NCI-H1092 treated with DMSO at 0.1 percent for 48 hours (cell line): ENCODE results near the gene PRR23E.
A peak's percentile ranks its signal among the peaks of the same experiment; 100 is the strongest.

Experiments
- DNase-seq: peaks from one replicate; lab custom pipeline; 2025; lab: John Stamatoyannopoulos, UW

The PRR23E gene, protein sequence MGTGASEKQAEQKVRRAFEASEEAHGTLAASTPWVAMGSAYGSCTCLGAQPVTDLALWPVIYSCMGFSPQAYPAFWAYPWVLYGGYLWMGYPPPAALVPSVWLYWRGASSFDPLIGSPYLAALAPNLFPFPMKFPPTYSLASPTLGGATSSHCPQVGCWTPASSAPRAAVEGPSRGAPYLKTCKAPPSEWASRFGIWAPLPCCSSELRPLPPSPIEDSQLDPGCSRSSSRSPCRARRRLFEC

DNA sequence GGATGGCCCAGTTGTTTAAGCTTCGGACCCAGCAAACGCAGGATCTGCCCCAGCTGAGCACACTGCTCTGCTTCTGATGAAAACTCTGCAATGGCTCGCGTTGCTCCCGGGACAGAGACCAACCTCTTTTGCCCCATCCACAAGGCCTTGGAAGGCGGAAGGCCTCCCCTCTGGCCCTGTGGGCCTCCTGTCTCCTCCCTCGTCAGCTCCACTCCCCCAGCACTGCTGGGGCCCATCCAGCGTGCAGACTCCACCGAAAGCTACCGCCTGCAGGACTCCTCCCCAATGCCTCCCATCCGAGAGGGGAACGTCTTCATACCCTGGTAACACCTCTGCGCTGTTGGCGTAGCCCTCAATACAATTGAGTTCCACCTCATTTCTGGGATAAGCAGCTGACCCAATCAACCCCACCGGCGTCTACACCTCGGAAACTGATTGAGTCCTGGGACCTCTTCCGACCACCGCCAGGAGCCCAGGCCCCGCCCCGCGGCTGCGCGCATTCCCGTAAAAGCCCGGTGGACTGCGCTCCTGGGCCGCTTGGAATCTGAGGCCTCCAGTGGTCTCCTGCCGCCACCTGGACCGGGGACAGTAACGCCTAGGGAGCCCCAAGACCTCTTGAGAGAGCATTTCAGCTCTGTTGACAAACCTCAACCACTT lies at the start of gene PRR23E:
TSS of gene PRR23E (plus strand) at position 556 of the 657 bp plus-strand sequence. CDS start 3,555 bp downstream, outside the sequence.
- no peak for DNase-seq

DNA sequence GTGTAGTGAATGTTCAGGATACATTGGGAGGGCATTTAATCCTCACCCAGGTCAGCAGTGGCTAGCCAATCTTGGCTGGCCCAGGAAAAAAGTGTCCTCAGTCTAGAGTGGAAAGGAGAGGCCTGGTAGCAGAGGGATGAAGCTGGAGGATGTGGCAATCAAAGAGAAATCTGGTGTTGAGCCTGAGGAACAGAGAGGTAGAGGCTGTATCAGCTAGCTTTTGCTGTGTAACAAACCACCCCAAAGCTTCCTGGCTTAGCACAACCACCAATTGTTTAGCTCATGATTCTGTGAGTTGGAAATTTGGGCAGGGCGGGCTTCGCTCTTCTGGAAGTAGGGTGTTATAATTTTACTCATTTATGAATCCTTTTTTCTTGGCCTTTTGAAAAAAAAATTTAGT lies 49.8 kb upstream of the PRR23E start:
- DNase-seq: no peak

GRCh38 chr3:127144631-127145030 lies 48.3 kb upstream of the PRR23E start:
- DNase-seq: no peak

GRCh38 chr3:127145266-127145665 lies 47.7 kb upstream of the PRR23E start:
- DNase-seq: no peak

GRCh38 chr3:127147291-127147885 lies 45.5 kb upstream of the PRR23E start:
- DNase-seq: no peak

- no peak for DNase-seq
Measured at GRCh38 chr3:127149621-127150310, 43.2 kb upstream of the PRR23E start.

DNA sequence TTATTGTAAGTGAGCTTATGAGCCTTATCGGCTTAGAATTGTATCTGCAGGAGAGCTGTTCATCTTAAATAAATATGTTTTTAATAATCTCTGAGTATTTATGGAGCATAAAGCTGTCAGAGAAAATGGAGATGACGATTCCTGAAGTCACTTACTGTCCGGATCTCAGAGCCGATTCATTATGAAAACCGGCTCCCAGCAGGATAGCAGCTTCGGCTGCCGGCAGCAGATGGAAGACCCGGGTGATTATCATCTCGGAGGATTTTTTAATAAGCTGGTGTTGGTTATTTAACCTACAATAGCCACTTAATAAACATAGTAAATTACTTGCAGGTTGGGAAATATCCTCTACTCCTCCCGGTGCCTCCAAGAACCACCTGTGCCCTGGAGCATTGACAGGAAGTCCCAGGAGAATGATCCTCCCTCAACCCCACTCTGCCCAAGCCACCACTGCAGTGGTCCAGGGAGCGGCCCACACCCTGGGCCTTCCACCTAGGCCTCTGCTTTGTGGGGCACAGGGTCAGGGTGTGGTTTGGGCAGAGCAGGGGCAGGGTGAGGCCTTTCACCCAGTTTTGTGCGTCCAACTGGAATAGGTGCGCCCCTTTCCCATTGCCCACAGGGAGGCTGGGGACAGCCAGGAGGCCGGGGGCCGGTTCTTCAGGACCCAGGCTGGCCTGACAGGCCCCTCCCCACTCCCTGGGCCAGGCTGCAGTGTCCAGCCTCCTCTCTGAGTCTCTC lies 42.2 kb upstream of the PRR23E start:
- DNase-seq: no peak

GRCh38 chr3:127151251-127151564 lies 41.7 kb upstream of the PRR23E start:
- DNase-seq: no peak

DNA sequence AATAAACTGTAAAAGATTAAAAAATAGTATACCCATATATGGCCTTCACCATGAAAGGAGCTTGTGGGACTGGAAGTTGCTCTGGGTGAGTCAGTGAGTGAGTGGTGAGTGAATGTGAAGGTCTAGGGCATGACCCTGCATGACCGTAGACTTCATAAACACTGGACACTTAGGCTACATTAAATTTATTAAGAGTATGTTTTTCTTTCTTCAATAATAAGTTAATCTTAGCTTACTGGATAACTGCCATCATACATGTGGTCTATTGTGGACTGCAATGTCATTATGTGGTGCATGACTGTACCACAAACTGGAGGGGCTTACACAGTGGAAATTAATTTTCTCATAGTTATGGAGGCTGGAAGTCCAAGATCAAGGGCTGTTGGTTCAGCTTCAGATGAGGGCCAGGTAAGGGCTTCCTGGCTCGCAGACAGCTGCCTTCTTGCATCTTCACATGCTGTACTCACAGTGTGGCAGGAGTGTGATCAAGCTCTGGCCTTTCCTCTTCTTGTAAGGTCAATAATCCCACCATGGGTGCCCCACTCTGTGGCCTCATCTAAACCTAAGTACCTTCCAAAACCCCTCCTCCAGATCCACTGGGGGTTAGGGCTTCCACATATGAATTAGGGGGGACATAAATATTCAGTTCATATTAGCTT lies 40.8 kb upstream of the PRR23E start:
- DNase-seq: no peak

DNA sequence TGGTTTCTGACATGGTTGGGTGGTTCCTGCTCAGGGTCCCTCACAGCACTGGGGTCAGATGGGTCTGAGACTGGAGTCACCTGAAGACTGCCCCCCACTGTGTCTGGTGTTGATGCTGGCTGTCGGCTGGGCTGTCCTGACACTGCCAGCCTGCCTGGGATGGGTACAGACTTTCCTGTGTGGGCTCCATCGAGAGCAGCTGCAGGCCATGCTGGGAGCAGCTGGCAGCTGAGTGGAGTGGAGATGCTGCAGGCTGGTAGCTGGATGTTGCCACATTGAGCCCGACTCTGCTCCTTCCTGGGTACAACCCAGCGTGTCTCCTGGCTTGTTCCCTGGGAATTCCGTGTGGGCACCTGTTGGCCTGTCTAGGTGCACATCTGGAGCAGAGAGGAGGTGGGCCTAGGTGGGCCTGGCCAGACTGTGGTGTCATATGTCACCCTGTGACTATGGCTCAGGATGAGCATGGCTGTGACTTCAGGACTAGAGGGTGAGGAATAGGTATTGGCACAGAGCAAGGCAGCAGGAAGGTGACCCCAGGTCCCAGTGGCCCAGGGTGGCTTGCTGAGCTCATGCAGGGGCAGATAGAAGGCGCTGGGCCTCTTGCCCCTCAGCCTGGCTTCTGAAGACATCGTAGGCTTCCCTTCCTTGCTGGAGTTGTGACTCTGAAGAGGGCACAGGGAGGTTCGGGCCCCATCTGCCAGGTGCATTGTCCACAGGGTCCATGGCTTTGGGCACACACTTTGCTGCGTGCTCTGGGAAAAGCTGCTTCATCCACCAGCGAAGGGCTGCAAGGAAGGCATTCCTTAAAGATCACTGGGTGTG lies 40.0 kb upstream of the PRR23E start:
- peak; percentile 20 for DNase-seq

- DNase-seq: no peak
Measured at GRCh38 chr3:127153506-127153815, 39.5 kb upstream of the PRR23E start.

DNA sequence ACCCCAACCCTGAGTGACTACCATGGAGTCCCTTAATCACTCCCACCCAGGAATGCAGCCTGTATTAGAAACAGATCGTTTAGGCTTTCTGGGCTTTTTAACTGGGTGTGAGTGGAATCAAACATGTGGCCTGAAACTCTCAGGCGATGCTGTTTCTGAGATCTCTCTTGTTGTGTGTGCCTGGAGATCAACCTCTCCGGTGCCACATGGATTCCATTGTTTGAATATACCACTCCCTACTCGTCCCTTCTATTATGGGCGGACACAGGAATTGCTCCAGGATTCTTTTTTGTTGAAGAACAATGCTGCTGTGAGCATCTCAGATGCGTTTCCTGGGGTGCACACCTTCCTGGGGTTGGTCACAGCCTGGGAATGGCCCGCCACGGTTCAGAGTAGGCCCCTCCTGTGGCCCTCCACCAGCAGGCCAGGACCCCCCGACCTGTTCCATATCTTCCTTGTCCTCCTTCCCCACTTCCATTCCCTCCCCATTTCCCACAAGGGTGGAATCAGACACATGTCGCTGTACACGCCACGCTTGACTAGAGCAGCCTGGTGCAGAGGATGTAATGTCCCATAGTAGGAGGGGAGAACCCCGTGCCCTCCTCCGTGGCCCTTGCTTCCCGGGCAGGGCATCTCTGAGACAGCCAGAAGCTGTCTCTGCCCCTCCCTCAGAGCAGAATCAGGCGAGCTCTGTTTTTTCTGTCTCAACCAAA lies 36.4 kb upstream of the PRR23E start:
- DNase-seq: peak; percentile 69

GRCh38 chr3:127157171-127157828 lies 35.6 kb upstream of the PRR23E start:
- DNase-seq: peak; percentile 96

DNA sequence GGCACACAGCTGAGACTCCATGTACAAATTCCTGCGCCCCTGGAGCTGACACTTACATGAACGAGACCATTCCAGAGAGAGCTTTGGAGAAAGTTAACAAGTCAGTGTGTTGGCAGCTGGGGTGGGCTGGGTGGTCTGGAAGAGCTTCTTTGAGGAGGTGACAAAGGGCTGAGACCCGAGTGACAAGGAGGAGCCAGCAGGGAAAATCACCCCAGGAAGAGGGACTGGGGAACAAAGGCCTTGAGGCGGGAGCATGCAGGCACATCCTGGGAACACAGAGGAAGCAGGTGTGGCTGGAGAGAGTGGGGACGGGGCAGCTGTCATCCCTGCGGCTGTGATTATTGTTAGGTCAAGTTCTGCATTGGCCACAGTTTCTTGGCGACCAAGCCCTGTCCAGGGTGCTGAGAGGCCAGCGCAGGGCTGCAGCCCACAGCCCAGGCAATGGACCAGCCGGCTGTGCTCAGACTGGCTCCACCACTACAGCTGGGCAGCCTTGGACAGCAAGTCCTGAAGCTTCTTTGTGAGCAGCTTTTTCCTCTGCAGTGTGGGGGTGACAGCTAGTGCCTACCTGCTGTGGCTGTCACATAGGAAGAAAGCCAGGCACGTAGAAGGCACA lies 34.2 kb upstream of the PRR23E start:
- DNase-seq: peak; percentile 72

- peak; percentile 92 for DNase-seq
Measured at GRCh38 chr3:127159543-127159942, 33.4 kb upstream of the PRR23E start.

GRCh38 chr3:127161236-127161635 lies 31.7 kb upstream of the PRR23E start:
- no peak for DNase-seq

DNA sequence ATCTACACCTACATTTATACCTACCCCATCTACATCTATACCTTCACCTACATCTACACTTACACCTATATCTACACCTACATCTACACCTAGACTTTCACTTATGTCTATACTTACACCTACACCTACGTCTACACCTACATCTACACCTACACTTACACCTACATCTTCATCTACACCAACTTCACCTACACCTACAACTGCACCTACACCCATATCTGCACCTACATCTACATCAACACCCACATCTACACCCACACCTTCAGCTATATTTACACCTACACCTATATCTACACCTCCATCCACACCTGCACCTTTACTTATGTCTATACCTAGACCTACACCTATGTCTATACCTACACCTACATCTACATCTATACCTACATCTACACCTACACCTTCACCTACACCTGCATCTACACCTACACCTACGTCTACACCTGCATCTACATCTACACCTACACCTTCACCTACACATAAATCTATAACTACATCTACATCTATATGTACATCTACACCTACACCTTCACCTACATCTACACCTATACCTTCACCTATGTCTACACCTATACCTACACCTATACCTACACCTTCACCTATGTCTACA lies 30.9 kb upstream of the PRR23E start:
- DNase-seq: no peak

- no peak for DNase-seq
Measured at GRCh38 chr3:127162947-127163645, 29.8 kb upstream of the PRR23E start.
